NT2/D1 (cell line): ENCODE results near the gene MEGF8.

Experiments
- DNase-seq: peaks from one replicate; pipeline ENCODE4 v3.0.0-alpha.2; 2011; ENCODE audit warnings: low read depth, low spot score
- H3K27me3 ChIP-seq: 2 replicates; pipeline ENCODE4 v1.6.0; 2011; ENCODE audit warnings: mild to moderate bottlenecking; ENCODE audit not compliant: insufficient read length, insufficient read depth
- H3K36me3 ChIP-seq: 2 replicates; pipeline ENCODE4 v1.6.1; 2011; ENCODE audit warnings: mild to moderate bottlenecking, low read length, mixed read lengths; ENCODE audit not compliant: insufficient read depth, insufficient read length
- H3K4me1 ChIP-seq: 2 replicates; pipeline ENCODE4 v1.5.1; 2011; ENCODE audit not compliant: insufficient read depth, insufficient read length
- H3K4me3 ChIP-seq: 2 replicates; pipeline ENCODE4 v1.5.1; 2011; ENCODE audit warnings: low read depth; ENCODE audit not compliant: insufficient read length
- H3K9ac ChIP-seq: 2 replicates; pipeline ENCODE4 v1.6.0; 2011; ENCODE audit warnings: low read depth; ENCODE audit not compliant: insufficient read length
- H3K9me3 ChIP-seq: 2 replicates; pipeline ENCODE4 v1.5.1; 2011; ENCODE audit warnings: mild to moderate bottlenecking, low read length; ENCODE audit not compliant: insufficient read depth
- SUZ12 ChIP-seq: IDR thresholded peaks from 2 replicates; pipeline ENCODE4 v1.6.1; 2011; ENCODE audit not compliant: insufficient read length, insufficient read depth; ENCODE audit errors: extremely low read depth
- YY1 ChIP-seq: IDR thresholded peaks from 2 replicates; pipeline ENCODE4 v1.6.1; 2011; ENCODE audit not compliant: insufficient read length, insufficient read depth
- ZNF274 ChIP-seq: IDR thresholded peaks from 2 replicates; pipeline ENCODE4 v1.6.1; 2011; ENCODE audit warnings: mild to moderate bottlenecking, low read depth, low read length

MEGF8 gene

DNA sequence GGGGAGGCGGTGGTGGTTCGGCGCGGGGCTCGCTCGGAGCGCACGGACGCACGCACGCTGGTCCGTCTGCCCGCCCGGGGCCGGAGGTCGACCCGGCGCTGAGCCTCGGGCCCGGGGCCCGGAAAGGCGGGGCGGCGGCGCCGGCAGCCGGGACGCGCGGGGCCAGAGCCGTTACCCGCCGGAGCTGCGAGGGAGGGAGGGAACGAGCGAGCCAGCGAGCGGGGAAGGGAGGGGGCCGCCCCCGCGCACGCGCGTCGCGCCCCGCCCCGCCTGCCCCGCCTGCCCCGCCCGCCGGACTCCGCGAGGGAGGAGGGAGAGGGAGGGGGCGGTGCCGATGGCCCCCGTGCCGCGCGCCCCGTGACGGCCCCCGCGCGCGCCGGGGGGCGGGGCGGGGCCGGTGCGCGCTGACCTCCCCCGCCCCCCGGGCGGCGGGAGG is 41.4 kb upstream of the MEGF8 start:
- H3K9me3 ChIP-seq, result no peaks in the 10 kb centered on the region
- H3K4me1 ChIP-seq, result peaks cover 31% of the 10 kb centered on the region
- peak overlapping the region; percentile 64 for H3K9ac ChIP-seq
- TF ChIP-seq YY1, result no peak
- no peak for TF ChIP-seq ZNF274
- TF ChIP-seq SUZ12, result no peak
- H3K36me3 ChIP-seq, result peaks cover 34% of the 10 kb centered on the region
- no peaks in the 10 kb centered on the region for H3K27me3 ChIP-seq
- H3K4me3 ChIP-seq, result peak overlapping the region; percentile 42
- DNase-seq, result no peak

GRCh38 chr19:42284591-42285341 is 40.7 kb upstream of the MEGF8 start:
- DNase-seq, result no peak
- Histone ChIP-seq H3K27me3 (no peaks in the 10 kb centered on the region), H3K36me3 (peaks cover 41% of the 10 kb centered on the region), H3K4me3 (peak overlapping the region; percentile 82), H3K9ac (peak overlapping the region; percentile 92), H3K9me3 (no peaks in the 10 kb centered on the region), H3K4me1 (peaks cover 28% of the 10 kb centered on the region)
- no peak for TF ChIP-seq YY1
- TF ChIP-seq SUZ12, result no peak
- no peak for TF ChIP-seq ZNF274

GRCh38 chr19:42285541-42285941 is 39.9 kb upstream of the MEGF8 start:
- DNase-seq, result no peak

GRCh38 chr19:42285988-42286348 is 39.5 kb upstream of the MEGF8 start:
- no peak for DNase-seq
- H3K9me3 ChIP-seq, result no peaks in the 10 kb centered on the region
- TF ChIP-seq ZNF274 (no peak), SUZ12 (no peak), YY1 (no peak)
- no peak overlapping the region for H3K4me3 ChIP-seq
- peak overlapping the region; percentile 32 for H3K9ac ChIP-seq
- peaks cover 53% of the 10 kb centered on the region for H3K36me3 ChIP-seq
- no peaks in the 10 kb centered on the region for H3K27me3 ChIP-seq
- H3K4me1 ChIP-seq, result peaks cover 31% of the 10 kb centered on the region

More at GRCh38 chr19:42285541-42285941, 39.9 kb upstream of the MEGF8 start:
- TF ChIP-seq ZNF274 (no peak), SUZ12 (no peak), YY1 (no peak)
- peak overlapping the region; percentile 92 for H3K9ac ChIP-seq
- peak overlapping the region; percentile 82 for H3K4me3 ChIP-seq
- H3K27me3 ChIP-seq, result no peaks in the 10 kb centered on the region
- H3K4me1 ChIP-seq, result peaks cover 31% of the 10 kb centered on the region
- no peaks in the 10 kb centered on the region for H3K9me3 ChIP-seq
- peaks cover 49% of the 10 kb centered on the region for H3K36me3 ChIP-seq

DNA sequence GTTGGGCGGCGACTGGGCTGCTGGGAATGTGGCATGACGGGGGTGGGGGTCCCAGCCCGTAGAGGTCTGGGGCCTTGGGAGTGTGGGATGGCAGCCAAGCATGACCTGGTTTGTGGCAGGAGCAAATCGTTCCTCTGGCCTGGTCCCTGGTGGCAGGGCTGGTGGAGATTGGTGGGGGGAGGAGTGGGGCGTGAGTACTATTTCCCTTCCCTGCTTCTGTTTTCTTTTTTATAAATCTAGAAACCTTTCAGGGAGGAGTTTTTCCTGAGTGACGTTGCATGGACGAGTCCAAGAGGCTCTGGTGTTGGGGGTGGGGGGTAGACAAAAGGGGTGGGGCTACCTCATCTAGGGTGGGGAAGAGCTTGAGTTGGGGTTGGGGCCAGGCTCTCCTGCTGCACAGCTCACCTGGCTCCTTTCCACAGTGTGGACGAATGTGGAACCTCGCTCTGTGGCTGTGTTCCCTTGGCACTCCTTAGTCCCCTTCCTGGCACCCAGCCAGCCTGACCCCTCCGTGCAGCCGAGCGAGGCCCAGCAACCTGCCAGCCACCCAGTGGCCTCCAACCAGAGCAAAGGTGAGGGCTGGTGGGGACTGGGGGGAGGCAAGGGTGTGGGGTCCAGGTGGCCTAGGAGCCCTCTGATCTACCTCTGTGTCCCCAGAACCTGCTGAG is 39.0 kb upstream of the MEGF8 start:
- H3K36me3 ChIP-seq, result peaks cover 58% of the 10 kb centered on the region
- TF ChIP-seq ZNF274 (no peak), YY1 (no peak), SUZ12 (no peak)
- peak overlapping the region; percentile 32 for H3K9ac ChIP-seq
- H3K27me3 ChIP-seq, result no peaks in the 10 kb centered on the region
- peaks cover 33% of the 10 kb centered on the region for H3K4me1 ChIP-seq
- no peaks in the 10 kb centered on the region for H3K9me3 ChIP-seq
- no peak for DNase-seq
- no peak overlapping the region for H3K4me3 ChIP-seq

DNA sequence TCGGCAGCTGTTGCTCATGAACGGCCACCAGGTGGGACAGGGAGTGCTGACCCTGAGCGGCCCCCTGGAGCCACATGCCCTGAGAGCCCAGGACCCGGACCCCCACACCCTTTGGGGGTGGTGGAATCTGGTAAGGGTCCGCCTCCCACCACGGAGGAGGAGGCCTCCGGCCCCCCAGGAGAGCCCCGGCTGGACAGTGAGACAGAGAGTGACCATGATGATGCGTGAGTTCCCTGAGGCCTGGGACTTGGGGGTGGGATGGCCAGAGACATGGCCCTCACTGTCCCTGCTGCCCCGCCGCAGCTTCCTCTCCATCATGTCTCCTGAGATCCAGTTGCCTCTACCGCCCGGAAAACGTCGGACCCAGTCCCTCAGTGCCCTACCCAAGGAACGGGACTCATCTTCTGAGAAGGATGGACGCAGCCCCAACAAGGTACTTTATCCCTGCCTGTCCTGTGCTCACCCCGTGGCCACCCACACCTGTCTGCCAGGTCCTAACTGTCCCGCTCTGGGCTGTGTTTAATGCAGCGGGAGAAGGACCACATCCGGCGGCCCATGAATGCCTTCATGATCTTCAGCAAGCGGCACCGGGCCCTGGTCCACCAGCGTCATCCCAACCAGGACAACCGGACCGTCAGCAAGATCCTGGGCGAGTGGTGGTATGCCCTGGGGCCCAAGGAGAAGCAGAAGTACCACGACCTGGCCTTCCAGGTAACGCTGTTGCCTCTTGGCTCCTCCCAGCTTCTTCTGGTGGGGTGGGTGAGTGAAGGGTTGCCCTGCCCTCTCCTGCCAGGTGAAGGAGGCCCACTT is 38.2 kb upstream of the MEGF8 start:
- H3K9ac ChIP-seq, result peak overlapping the region; percentile 21
- H3K4me1 ChIP-seq, result peaks cover 32% of the 10 kb centered on the region
- TF ChIP-seq YY1, result no peak
- no peak for TF ChIP-seq ZNF274
- TF ChIP-seq SUZ12, result no peak
- H3K27me3 ChIP-seq, result no peaks in the 10 kb centered on the region
- H3K4me3 ChIP-seq, result no peak overlapping the region
- H3K9me3 ChIP-seq, result no peaks in the 10 kb centered on the region
- DNase-seq, result no peak
- peaks cover 65% of the 10 kb centered on the region for H3K36me3 ChIP-seq

DNA sequence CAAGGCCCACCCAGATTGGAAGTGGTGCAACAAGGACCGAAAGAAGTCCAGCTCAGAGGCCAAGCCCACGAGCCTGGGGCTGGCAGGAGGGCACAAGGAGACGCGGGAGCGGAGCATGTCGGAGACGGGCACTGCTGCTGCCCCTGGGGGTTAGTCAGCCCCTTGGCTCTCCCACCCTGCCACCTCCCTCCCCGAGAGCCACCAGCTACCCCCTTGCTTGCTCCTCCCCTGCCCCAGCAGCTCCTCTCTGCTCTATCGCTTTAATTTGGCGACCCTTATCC is 37.7 kb upstream of the MEGF8 start:
- no peak overlapping the region for H3K9ac ChIP-seq
- no peak for DNase-seq
- H3K4me1 ChIP-seq, result peaks cover 29% of the 10 kb centered on the region
- H3K36me3 ChIP-seq, result peaks cover 71% of the 10 kb centered on the region
- H3K4me3 ChIP-seq, result no peak overlapping the region
- no peaks in the 10 kb centered on the region for H3K9me3 ChIP-seq
- no peaks in the 10 kb centered on the region for H3K27me3 ChIP-seq
- no peak for TF ChIP-seq ZNF274
- no peak for TF ChIP-seq YY1
- TF ChIP-seq SUZ12, result no peak
